GM18873 (cell line): ENCODE results near the gene KCNIP2.

Source experiments
- ATAC-seq: cut with Tn5 transposase; IDR thresholded peaks from one replicate; pipeline ENCODE4 v1.9.1; 2021; ENCODE audit warnings: mild to moderate bottlenecking, moderate library complexity, moderate number of reproducible peaks; ENCODE audit not compliant: unreplicated experiment, low FRiP score

KCNIP2 gene

DNA sequence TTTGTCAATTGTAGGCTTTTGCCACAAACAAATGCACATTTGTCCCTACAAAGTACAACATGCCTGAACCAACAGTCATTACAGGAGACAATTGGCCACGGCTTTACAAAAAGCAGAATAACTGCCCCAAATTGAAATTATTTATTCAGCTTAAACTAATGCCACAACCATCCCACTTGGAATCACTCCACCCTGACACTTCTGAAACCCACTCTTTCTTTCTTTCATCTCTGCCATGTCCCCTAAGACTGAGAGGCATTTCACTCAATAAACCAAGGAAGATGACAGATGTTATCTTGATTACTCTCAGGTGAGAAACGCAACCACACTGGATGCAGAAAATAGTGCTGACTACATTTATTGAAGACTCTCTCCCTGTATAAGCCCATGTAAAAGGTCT is 57.8 kb downstream of the KCNIP2 start:
- no peak for ATAC-seq

DNA sequence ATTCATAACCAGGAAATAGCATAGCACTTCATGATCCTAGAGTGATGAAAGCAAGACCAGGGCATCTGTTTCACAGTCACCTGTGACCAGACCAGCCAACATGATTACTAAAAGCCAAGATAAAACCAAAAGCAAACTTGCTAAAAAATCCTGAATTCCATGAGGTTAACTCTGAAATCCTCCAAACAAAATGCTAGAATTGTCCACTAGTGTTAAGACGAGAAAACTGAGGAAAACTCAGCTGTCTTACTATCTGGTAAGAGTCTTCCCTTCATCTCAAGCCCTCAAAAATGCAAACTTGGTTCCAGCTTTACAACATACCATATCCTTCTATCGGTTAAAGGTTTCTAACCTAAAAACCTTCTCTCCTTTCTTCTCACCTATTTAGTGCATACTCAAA is 59.0 kb downstream of the KCNIP2 start:
- ATAC-seq, result no peak

DNA sequence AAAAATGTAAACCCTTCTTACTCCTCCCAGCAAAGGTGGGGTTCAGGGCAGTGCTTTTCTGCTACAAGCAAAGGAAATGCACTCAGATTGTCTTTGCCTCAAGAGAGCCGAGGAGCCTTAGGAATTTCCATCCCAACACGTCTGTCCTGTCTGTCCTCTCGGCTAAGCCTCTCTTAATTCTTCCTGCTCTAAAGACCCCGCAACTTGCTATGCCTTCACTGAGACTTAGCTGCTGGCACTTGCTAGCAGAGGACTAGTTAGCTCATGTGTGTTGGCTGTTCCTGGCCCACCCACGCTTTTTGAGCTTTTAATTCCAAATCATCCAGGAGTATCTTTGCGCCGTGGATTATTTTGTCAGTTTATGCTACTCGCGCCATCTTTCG is 59.9 kb downstream of the KCNIP2 start:
- no peak for ATAC-seq

DNA sequence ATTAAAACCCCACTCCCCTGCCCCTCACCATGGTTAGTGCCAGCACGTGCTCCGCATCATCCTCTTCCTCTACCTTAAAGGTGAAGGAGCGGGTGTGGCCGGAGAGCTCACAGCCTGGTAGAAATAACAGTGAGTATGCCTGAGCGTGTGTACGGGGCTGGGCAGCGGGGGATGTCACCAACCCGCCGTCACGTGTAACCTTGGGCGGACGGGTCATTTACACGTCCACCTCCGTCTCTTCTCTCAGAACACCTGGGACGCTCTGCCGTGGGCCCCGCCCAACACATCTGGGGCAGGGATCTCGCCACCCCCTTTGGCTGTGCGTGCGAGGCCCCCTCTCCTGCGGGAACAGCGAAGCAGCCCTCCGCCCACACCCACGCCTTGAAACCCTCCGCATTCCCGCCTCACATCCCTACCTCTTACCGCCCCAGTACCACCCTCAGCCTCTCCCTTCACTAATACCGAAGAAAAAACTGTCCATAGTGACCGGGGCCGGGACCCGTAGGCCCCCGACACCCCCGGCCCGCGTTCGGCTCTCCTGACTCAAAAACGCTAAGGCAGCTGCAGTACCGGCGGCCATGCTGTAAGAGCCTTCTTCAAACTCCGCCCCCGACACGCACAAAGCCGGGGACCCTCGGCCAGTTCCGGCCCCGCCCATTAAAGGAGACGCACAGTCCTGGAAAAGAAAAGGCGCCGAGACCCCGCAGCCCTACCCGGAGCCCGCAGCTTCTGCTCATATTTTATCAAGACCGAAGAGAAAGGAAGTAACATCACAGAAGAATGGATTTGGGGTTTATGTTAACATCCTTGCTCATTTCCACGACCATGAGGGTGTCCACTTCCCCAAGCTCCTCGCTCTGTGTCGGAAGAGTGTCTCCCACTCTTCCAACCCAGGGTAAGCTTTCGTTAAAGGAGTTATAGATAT is 60.5 kb downstream of the KCNIP2 start, which contains the start of gene NPM3:
TSS of gene NPM3 (minus strand) at position 636 of the 925 bp plus-strand sequence. CDS start at position 580, 56 bp downstream.
- no peak for ATAC-seq

DNA sequence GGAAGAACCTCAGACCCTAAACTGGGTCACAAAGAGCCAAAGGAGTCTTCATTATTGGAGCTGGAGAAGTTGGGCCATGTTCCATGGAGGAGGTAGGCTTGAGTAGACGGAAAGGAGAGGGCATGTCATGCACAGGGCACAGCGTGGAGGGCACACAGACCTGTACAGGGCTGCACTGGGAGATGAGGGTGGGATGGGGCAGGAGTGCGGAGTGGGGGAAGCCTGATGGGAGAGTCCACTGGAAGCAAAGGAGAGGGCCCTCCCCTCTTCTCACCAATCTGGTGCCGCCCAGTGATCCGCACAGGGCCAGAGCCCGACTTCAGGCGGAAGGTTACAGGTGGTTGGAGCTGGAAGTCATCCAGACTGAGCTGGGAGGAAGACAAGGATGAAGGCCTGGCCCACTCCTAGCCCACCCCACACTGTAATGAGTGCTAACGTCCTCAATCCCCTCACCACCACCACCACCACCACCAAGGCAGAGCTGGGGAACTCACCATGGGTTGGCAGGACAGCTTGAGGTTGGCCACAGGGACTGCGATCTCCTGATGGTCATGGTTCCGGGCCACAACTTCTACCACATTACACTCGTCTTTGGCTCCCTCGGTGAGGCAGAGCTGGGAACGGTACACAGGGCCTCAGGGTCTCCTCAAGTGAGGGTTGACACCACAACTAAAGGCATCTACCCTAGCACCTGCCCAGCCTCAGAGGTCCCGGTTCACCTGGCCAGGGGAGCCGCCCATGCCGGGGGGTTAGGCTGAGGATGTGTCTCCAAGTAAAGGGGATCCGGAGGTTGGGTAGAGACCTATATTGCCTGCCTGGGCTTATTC is 61.4 kb downstream of the KCNIP2 start:
- ATAC-seq, result no peak

DNA sequence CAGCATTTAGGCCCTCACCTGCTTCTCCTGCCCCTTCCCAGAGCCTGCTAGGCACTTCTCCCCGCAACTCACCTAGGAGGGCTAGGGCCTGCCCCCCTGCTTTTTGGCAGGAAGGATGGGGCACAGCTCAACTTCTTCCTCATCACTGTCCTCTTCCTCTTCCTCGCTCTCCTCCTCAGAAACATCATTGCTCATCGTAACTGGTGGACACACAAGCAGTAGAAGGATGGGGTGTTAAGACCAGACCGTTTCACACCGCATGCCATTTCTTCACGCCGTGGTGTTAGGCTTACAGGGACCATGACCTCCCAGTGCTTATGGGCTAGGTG is 62.0 kb downstream of the KCNIP2 start:
- ATAC-seq, result no peak

DNA sequence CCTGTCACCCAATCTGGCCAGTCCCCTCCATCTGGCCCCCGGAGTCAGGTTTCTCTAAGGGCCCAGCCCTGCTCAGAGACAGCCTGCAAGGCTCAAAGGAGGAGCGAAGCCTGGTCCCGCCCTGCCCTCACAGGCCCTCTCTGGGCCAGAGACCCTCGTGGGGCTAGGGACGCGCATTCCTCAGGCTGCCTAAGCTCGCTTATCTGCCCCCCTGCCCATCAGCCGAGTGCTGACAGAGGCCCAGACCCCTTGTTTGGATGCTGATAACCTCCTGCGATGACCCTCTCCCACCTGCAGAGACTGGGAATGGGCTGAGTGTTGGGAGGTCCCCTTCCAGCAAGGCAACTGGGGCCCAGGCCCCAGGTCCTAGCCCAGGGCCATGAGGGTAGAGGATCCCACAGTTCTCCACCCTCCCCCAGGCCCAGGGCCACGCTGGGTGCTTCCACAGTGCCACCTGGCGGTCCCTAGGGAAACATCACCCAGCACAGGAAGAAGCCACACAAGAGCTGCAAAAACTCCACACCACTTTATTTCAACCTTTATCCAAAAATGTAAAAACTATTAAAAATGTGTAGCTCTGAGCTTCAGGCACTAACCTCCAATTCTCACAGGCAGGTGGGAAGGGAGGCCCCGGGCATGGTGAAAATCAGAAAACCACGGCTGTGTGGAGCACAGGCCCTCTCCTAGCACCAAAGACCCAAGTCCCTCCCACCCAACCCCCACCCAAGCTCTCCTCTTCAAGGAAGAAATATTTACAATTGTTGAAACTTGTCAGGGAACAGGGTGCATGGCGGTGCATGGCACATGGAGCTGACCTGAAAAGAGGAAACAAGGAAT is 62.6 kb downstream of the KCNIP2 start:
- ATAC-seq, result no peak

DNA sequence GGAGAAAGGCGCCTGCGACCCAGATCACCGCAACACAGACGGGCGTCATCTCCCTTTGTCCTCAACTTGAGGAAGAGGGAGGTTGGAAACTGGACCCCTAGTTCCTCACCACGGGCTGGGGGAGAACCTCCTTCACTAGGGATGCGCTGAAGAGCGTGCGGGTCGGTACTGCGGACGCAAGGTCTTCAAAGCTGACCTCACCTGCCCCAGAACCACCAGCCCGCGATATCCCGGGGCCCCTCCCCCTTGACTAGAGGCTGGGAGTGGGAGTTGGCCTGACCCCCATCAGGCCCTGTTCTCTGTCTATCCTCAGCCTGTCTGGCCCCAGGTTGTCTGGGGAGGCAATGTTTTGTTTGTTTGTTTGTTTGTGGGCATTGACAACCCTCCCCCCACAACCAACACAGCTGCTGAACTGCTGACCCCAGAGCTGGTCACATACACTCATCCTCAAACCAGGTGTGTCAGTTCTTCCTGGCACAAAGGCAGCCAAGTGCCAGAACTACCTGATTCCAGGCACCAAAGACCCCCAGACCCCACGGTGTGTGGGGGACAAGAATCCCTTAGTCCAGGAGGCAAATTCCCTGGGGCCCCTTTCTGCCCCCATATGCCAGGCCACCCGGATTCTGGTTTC is 63.3 kb downstream of the KCNIP2 start:
- no peak for ATAC-seq

DNA sequence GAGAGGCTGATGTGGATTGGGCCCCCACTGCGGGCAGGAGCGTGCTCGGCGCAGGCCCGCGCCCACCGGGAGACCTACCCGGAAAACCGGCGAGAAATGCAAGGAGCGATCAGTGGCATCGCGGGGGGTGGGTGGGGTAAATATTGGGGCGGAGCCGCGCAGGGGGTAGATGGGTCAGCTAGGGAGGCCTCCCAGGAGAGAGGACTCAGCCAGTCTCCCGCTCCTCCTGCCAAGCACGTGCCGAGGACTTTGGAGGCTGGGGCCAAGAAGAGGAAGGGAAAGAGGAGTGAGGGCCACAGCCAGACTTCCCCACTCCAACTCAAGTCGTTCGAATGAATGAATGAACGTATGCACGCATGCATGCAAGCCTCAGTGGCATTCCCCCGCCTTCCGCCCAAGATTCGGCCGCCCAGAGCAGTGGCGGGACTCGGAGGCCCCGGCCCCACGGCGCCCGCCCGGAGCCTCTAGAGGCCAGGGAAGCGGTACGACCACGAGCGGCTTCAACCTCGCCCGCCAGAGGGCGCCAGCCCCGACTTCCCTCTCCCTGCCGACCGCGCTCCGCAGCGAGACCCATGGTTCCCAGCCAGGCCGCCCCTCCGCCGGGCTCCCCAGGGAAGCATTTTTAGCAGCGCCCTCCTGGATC is 63.9 kb downstream of the KCNIP2 start:
- ATAC-seq, result no peak

DNA sequence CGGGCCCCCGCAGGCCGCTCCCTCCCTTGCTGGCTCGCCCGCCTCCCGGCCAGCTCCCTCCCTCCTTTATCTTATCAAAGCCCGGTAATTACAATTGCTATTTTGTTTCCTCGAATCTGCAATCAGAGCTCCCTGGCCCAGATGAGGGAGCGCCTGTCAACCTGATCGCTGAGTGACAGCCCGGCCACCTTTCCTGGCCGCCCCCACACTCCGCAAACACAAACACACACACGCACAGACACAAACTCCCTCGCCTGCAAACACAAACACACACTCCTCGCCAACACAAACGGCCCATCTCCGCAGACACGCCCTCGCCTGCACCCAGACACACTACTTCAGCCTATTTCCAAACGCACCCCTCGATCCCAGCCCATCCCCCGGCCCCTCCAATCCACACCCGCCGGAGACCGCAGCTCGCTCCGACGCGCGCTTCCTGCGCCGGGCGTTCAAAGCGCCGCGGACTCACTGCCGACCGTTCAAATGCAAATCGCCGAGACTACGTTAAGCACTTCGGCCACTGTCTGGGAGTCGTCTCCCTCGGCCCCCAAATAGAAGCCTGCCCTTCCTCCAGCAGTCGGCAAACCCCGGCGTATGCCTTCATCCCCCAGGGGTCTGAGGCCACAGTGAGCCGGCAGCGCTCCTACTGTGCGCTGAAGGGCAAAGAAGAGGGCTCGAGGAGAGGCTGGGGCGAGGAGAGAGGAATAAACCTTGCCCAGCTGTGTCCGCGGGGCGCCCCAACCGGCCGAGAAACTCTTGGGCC is 64.6 kb downstream of the KCNIP2 start:
- ATAC-seq, result no peak

DNA sequence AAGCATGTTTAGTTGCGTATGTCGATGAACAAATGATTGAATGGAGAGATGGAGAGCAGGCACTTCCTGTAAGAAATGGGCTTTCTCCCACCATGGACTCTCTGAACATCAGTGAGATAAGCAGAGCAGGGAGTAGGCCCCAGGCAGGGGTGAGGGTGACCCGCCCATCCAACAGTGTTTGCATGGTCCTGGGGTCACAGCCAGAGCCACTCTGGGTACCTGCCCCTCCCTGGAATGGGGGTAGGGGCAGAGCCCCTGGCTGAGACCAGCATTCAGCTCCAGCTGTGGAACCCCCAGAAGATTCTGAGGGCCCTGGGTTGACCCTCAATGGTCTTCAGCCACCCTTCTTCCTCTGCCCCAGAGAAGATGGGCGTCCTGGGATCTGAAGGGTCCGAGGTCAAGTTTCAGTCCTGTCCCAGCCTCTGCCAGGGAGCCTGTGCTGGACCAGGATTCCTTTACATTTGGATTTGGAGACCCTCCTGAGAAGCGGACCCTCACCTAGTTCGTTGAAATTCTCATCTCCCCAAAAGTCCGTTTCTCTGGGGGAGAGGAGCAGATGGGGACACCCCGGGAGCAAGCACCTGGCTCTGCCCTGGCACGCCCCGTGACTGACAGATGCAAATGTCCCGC is 65.3 kb downstream of the KCNIP2 start:
- no peak for ATAC-seq

DNA sequence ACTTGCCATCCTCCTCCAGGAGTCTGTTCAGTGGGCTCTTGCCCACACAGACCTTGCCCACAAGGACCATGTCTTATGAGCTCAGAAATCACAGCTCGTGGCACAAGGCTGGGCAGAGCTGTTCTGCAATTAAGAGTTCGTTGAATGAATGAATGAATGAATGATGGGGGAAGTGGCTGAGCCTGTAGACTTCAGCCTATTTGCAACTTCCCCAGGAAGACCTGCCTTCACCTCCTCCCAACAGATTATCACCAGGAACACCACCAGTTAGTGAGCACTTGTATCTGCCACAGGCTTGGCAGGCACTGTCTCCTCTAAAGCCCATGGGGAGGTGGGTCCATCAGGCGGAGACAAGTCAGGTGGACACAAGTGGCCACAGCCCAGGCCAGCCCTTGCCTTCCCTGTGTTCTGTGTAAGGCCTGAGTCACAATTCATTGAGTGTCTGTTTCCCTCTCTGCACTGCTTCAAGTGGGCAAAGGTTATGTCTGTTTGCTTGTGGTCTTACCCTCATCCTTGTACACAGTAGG is 65.9 kb downstream of the KCNIP2 start:
- no peak for ATAC-seq

DNA sequence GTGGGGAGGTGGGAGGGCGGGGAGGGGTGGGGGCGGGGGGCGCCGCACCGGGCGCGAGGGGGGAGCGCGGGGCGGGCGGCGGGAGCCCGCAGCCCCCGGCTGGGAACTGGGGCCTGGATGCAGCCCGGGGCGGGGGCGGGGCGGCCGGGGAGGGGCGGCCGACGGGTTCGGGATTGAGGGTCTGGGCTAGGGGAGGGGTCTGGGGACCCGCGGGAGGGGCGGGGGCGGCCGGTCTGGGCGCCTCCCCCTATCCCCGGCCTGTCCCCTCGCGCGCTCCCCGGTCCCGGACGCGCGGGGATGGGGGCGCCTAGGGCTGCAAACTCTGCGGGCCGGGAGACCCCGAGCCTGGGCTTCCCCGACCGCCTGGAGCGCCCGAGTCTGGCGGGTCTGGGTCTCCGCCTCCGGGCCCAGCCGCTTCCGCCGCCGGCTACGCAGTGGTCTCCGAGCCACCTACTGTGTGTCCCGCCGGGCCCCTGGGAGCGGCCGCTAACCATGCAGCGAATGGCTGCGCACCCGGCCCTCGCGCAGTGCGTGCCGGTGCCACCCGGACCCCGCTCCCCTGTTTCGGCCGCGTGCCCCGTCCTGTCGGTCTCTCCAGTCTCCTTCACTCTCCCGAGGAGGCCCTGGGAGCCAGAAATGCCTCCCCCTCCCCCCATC is 67.3 kb downstream of the KCNIP2 start:
- ATAC-seq, result no peak
